OCI-LY1 (cell line): Measurements from ENCODE around the gene R3HCC1L.
"Not testable (repeated sequence)": the region's sequence is repeated elsewhere in the genome, so short reads cannot be mapped to it uniquely, and the experiment has no call there.

Experiments
- EZH2 ChIP-seq: fragments of 200-600 bp; sonication (generic), shearing (Covaris generic); IDR thresholded peaks from 2 replicates; pipeline ENCODE4 v1.8.0; 2017; ENCODE audit warnings: borderline replicate concordance, mixed run types, mild to moderate bottlenecking, antibody characterized with exemption, low read length, moderate library complexity, mixed read lengths
- TF ChIP-seq, protein P1 (sequence below): fragments of 200-600 bp; sonication (generic), shearing (Covaris generic); IDR thresholded peaks from 2 replicates; pipeline ENCODE4 v1.5.1; 2017; ENCODE audit warnings: mild to moderate bottlenecking, antibody characterized with exemption, low read length, moderate library complexity, mixed read lengths

DNA sequence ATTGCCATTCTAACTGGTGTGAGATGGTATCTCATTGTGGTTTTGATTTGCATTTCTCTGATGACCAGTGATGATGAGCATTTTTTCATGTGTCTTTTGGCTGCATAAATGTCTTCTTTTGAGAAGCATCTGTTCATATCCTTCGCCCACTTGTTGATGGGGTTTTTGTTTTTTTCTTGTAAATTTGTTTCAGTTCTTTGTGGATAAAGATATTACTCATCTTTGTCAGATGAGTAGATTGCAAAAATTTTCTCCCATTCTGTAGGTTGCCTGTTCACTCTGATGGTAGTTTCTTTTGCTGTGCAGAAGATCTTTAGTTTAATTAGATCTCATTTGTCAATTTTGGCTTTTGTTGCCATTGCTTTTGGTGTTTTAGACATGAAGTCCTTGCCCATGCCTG is 93.8 kb downstream of the R3HCC1L start:
- TF ChIP-seq, protein P1, sequence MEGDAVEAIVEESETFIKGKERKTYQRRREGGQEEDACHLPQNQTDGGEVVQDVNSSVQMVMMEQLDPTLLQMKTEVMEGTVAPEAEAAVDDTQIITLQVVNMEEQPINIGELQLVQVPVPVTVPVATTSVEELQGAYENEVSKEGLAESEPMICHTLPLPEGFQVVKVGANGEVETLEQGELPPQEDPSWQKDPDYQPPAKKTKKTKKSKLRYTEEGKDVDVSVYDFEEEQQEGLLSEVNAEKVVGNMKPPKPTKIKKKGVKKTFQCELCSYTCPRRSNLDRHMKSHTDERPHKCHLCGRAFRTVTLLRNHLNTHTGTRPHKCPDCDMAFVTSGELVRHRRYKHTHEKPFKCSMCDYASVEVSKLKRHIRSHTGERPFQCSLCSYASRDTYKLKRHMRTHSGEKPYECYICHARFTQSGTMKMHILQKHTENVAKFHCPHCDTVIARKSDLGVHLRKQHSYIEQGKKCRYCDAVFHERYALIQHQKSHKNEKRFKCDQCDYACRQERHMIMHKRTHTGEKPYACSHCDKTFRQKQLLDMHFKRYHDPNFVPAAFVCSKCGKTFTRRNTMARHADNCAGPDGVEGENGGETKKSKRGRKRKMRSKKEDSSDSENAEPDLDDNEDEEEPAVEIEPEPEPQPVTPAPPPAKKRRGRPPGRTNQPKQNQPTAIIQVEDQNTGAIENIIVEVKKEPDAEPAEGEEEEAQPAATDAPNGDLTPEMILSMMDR: not testable (repeated sequence)
- TF ChIP-seq EZH2: not testable (repeated sequence)
